ENCODE results near the gene TCEA2.
"Not testable (repeated sequence)": the region's sequence is repeated elsewhere in the genome, so short reads cannot be mapped to it uniquely, and the experiment has no call there.

TCEA2 gene

GRCh38 chr20:64076061-64076997 is 13.3 kb downstream of the TCEA2 start:
- in situ Hi-C loops (cut with MboI; ENCODE audit: low sequenced_read_pairs) = no loop called here

GRCh38 chr20:64077094-64077493 is 14.1 kb downstream of the TCEA2 start:
- in situ Hi-C loops (cut with MboI; ENCODE audit: low sequenced_read_pairs) = no loop called here

GRCh38 chr20:64077541-64077875 is 14.5 kb downstream of the TCEA2 start:
- in situ Hi-C loops (cut with MboI; ENCODE audit: low sequenced_read_pairs) = no loop called here

- in situ Hi-C loops (cut with MboI; ENCODE audit: low sequenced_read_pairs) = no loop called here
Observed at GRCh38 chr20:64077876-64078551, 15.0 kb downstream of the TCEA2 start.

GRCh38 chr20:64078934-64079272 is 15.9 kb downstream of the TCEA2 start:
- in situ Hi-C loops (cut with MboI; ENCODE audit: low sequenced_read_pairs) = no loop called here

- in situ Hi-C loops (cut with MboI; ENCODE audit: low sequenced_read_pairs) = no loop called here
Observed at GRCh38 chr20:64079273-64080012, 16.4 kb downstream of the TCEA2 start, which contains the start of gene RGS19. Gene RGS19 (minus strand): TSS chr20:64079518. CDS start chr20:64076886, 2,632 bp downstream.

GRCh38 chr20:64080013-64080812 is 17.2 kb downstream of the TCEA2 start, which contains the start of gene OPRL1:
Gene OPRL1 (plus strand): TSS chr20:64080082. CDS start chr20:64092721, 12,639 bp downstream.
- in situ Hi-C loops (cut with MboI; ENCODE audit: low sequenced_read_pairs) = no loop called here

GRCh38 chr20:64080813-64081623 is 18.0 kb downstream of the TCEA2 start:
- in situ Hi-C loops (cut with MboI; ENCODE audit: low sequenced_read_pairs) = no loop called here

- in situ Hi-C loops (cut with MboI; ENCODE audit: low sequenced_read_pairs) = no loop called here
Observed at GRCh38 chr20:64081624-64081964, 18.6 kb downstream of the TCEA2 start.

- in situ Hi-C loops (cut with MboI; ENCODE audit: low sequenced_read_pairs) = no loop called here
Observed at GRCh38 chr20:64082126-64082731, 19.2 kb downstream of the TCEA2 start.

GRCh38 chr20:64082820-64083377 is 19.9 kb downstream of the TCEA2 start:
- in situ Hi-C loops (cut with MboI; ENCODE audit: low sequenced_read_pairs) = no loop called here

- in situ Hi-C loops (cut with MboI; ENCODE audit: low sequenced_read_pairs) = no loop called here
Observed at GRCh38 chr20:64083378-64083803, 20.4 kb downstream of the TCEA2 start.

- in situ Hi-C loops (cut with MboI; ENCODE audit: low sequenced_read_pairs) = no loop called here
Observed at GRCh38 chr20:64083804-64084684, 21.0 kb downstream of the TCEA2 start, which contains the start of gene LKAAEAR1. Gene LKAAEAR1 (minus strand): TSS chr20:64084398. CDS start chr20:64084219, 179 bp downstream.

- in situ Hi-C loops (cut with MboI; ENCODE audit: low sequenced_read_pairs) = no loop called here
Observed at GRCh38 chr20:64084685-64085152, 21.7 kb downstream of the TCEA2 start.

- in situ Hi-C loops (cut with MboI; ENCODE audit: low sequenced_read_pairs) = no loop called here
Observed at GRCh38 chr20:64086801-64087200, 23.8 kb downstream of the TCEA2 start.

GRCh38 chr20:64087226-64087825 is 24.3 kb downstream of the TCEA2 start:
- in situ Hi-C loops (cut with MboI; ENCODE audit: low sequenced_read_pairs) = not testable (repeated sequence)

GRCh38 chr20:64088586-64088985 is 25.6 kb downstream of the TCEA2 start:
- in situ Hi-C loops (cut with MboI; ENCODE audit: low sequenced_read_pairs) = not testable (repeated sequence)
